Measurements from ENCODE around the gene REEP3.

GRCh38 chr10:63605197-63605967 is 84.2 kb downstream of the REEP3 start:
- TF ChIP-seq POLR2AphosphoS5 (IDR thresholded peaks at IDR 0.05; ENCODE audit: low read depth, low read length) (no peak), SPI1 (IDR thresholded peaks at IDR 0.05; ENCODE audit: low read depth, low read length) (no peak), POLR2A (IDR thresholded peaks at IDR 0.05; ENCODE audit: low read depth, low read length) (no peak), POU2F2 (IDR thresholded peaks at IDR 0.05; ENCODE audit: low read depth, low read length) (no peak), TAF1 (IDR thresholded peaks at IDR 0.05; ENCODE audit: low read depth, low read length) (no peak)
